ENCODE data around the gene AHRR. TPM values are rescaled to one million over a fixed set of nuclear protein-coding genes. Genes with fewer than 3 reads are reported as not detected.

AHRR gene
- total RNA-seq, 4 donors from 2014 or later, result 0.26 to 9.1 (median 6.6) TPM; not detected in 1

GRCh38 chr5:329121-329735 is 7.7 kb downstream of the AHRR start:
- Histone ChIP-seq H3K4me1 (no peaks in the 10 kb centered on the region), H3K9me3 (no peaks in the 10 kb centered on the region), H3K27ac (no peak overlapping the region), H3K27me3 (no peaks in the 10 kb centered on the region), H3K4me3 (no peak overlapping the region), H3K36me3 (no peaks in the 10 kb centered on the region)
- TF ChIP-seq POLR2A (IDR thresholded peaks at IDR 0.05), result no peak
- TF ChIP-seq, protein P1, sequence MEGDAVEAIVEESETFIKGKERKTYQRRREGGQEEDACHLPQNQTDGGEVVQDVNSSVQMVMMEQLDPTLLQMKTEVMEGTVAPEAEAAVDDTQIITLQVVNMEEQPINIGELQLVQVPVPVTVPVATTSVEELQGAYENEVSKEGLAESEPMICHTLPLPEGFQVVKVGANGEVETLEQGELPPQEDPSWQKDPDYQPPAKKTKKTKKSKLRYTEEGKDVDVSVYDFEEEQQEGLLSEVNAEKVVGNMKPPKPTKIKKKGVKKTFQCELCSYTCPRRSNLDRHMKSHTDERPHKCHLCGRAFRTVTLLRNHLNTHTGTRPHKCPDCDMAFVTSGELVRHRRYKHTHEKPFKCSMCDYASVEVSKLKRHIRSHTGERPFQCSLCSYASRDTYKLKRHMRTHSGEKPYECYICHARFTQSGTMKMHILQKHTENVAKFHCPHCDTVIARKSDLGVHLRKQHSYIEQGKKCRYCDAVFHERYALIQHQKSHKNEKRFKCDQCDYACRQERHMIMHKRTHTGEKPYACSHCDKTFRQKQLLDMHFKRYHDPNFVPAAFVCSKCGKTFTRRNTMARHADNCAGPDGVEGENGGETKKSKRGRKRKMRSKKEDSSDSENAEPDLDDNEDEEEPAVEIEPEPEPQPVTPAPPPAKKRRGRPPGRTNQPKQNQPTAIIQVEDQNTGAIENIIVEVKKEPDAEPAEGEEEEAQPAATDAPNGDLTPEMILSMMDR (IDR thresholded peaks at IDR 0.05), result no peak
- intact Hi-C loops (cut with DNase I; ENCODE audit: low total_unique reads), result no loop called here
- DNase-seq, result no peak

DNA sequence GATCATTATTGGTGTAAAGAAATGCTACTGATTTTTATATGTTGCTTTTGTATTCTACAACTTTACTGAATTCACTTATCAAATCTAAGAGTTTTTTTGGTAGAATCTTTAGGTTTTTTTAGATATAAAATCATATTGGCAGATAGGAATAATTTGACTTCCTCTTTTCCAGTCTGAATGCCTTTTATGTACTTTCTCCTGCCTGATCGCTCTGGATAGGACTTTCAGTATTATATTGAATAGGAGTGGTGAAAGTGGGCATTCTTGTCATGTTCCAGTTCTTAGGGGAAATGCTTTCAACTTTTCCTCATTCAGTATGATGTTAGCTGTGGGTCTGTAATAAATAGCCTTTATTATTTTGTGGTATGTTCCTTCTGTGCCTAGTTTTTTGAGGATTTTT is 8.3 kb downstream of the AHRR start:
- TF ChIP-seq, protein P1 (IDR thresholded peaks at IDR 0.05), result no peak
- TF ChIP-seq POLR2A (IDR thresholded peaks at IDR 0.05), result no peak
- no peak for DNase-seq
- Histone ChIP-seq H3K4me1 (no peaks in the 10 kb centered on the region), H3K4me3 (no peak overlapping the region), H3K9me3 (no peaks in the 10 kb centered on the region), H3K27ac (no peak overlapping the region), H3K36me3 (no peaks in the 10 kb centered on the region), H3K27me3 (no peaks in the 10 kb centered on the region)
- intact Hi-C loops (cut with DNase I; ENCODE audit: low total_unique reads), result no loop called here

DNA sequence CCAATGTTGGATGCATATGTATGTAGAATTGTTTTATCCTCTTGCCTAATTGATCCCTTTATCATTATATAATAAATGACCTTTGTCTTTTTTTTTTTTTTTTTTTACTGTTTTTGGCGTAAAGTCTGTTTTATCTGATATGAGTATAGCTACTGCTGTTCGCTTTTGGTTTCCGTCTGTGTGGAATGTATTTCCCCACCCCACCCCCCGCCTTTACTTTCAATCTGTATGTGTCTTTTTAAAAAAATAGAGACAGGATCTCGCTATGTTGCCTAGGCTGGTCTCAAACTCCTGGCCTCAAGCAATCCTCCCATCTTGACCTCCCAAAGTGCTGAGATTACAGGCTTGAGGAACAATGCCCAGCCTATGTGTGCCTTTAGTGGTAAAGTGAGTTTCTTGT is 11.3 kb downstream of the AHRR start:
- Histone ChIP-seq H3K4me3 (no peak overlapping the region), H3K9me3 (no peaks in the 10 kb centered on the region), H3K36me3 (no peaks in the 10 kb centered on the region), H3K4me1 (no peaks in the 10 kb centered on the region), H3K27ac (no peak overlapping the region), H3K27me3 (no peaks in the 10 kb centered on the region)
- no peak for DNase-seq
- intact Hi-C loops (cut with DNase I; ENCODE audit: low total_unique reads), result no loop called here
- TF ChIP-seq, protein P1 (IDR thresholded peaks at IDR 0.05), result no peak
- no peak for TF ChIP-seq POLR2A (IDR thresholded peaks at IDR 0.05)

DNA sequence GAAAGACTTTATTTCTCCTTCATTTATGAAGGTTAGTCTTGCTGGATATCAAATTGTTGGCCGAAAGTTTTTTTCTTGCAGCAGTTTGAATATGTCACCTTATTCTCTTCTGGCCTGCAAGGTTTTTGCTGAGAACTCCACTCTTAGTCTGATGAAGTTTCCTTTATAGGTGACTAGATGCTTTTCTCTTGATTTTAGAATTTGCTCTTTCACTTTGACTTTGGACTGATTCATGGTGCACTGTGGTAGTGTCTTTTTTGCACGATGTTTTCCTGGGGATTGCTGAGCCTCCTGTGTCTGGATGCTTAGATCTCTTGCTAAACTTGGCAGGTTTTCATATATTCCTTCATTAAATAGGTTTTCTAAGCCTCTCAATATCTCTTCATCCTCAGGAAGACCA is 12.4 kb downstream of the AHRR start:
- Histone ChIP-seq H3K9me3 (no peaks in the 10 kb centered on the region), H3K4me3 (no peak overlapping the region), H3K4me1 (no peaks in the 10 kb centered on the region), H3K27me3 (no peaks in the 10 kb centered on the region), H3K27ac (no peak overlapping the region), H3K36me3 (no peaks in the 10 kb centered on the region)
- TF ChIP-seq, protein P1 (IDR thresholded peaks at IDR 0.05), result no peak
- no peak for DNase-seq
- intact Hi-C loops (cut with DNase I; ENCODE audit: low total_unique reads), result no loop called here

- TF ChIP-seq, protein P1 (IDR thresholded peaks at IDR 0.05), result no peak
- no peak for TF ChIP-seq POLR2A (IDR thresholded peaks at IDR 0.05)
- intact Hi-C loops (cut with DNase I; ENCODE audit: low total_unique reads), result no loop called here
Measured at GRCh38 chr5:334903-335739, 13.6 kb downstream of the AHRR start.

More at GRCh38 chr5:334903-335739, 13.6 kb downstream of the AHRR start:
- Histone ChIP-seq H3K4me3 (no peak overlapping the region), H3K27me3 (no peaks in the 10 kb centered on the region), H3K4me1 (no peaks in the 10 kb centered on the region), H3K27ac (no peak overlapping the region), H3K36me3 (no peaks in the 10 kb centered on the region), H3K9me3 (no peaks in the 10 kb centered on the region)
- DNase-seq, result no peak
